Measurements from ENCODE around the gene ESPN.

The ESPN gene

DNA sequence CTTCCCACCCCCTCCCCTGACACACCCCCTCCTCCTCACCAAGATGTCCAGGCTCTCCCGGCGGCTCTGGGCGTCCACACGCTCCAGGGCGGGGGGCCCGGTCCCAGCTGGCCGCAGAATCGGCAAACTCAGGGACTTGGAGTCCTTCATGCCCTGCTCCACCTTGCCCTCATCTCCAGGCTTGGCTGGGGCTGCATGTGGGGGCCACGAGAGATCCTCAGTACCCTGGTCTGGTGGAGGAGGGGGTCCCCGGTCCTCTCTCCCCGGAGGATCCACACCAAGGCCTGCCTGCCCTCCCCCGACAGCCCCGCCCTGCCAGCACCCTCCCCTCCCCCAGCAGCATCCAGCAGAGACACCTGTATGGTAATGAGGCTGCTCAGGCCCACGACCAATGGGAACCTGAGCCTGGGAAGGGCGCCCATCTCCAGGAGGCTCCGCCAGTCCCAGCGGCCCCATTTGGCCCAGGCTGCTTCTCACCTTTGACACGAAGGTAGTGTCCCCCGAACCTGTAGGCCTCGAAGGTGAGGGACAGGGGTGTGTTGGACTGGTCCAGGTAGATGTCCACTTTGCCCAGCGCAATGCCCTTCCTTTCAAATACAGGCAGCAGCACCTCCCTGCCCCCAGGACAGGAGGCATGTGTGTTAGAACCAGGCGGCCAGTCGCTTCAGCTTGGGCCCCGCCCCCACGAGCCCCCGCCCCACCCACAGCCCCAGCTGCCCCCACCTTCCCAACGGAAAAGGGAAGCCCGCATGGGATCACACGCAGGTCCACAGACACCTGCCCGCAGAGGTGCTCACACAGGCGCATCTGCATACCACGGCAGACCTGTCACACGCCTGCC, 49.6 kb downstream of the ESPN start:
- Histone ChIP-seq H3K4me3 (ENCODE audit: low read depth, low read length) (no peak overlapping the region), H3K9me3 (ENCODE audit: control insufficient read depth, insufficient read depth, low read length) (no peaks in the 10 kb centered on the region), H3K9ac (ENCODE audit: low read depth, low read length) (peak overlapping the region; percentile 24), H3K27me3 (ENCODE audit: control insufficient read depth, insufficient read depth, low read length) (no peaks in the 10 kb centered on the region), H3K36me3 (ENCODE audit: control insufficient read depth, insufficient read depth, low read length) (peaks cover 34% of the 10 kb centered on the region), H3K4me1 (ENCODE audit: control insufficient read depth, insufficient read depth, low read length) (peaks cover 11% of the 10 kb centered on the region)

DNA sequence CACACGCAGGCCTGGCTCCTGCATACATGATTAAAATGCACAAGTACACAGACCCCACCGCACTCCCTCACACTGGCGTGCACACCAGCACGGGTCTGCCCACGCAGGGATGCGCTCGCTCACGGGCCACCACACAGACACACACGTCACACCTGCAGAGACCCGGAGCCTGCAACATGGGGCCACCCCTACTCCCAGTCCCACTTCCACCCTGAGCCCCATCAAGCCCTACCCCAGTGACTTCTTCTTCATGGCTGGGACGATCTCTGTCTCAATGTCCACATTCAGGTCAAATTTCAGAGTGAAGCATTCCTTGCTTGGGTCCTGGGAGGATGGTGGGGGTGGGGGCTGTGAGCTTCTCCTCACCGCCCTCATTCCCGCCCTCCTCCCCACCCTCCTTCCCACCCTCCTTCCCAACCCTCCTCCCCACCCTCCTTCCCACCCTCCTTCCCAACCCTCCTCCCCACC, 50.3 kb downstream of the ESPN start:
- Histone ChIP-seq H3K27me3 (ENCODE audit: control insufficient read depth, insufficient read depth, low read length) (no peaks in the 10 kb centered on the region), H3K4me3 (ENCODE audit: low read depth, low read length) (no peak overlapping the region), H3K9me3 (ENCODE audit: control insufficient read depth, insufficient read depth, low read length) (no peaks in the 10 kb centered on the region), H3K4me1 (ENCODE audit: control insufficient read depth, insufficient read depth, low read length) (peaks cover 11% of the 10 kb centered on the region), H3K36me3 (ENCODE audit: control insufficient read depth, insufficient read depth, low read length) (peaks cover 29% of the 10 kb centered on the region), H3K9ac (ENCODE audit: low read depth, low read length) (peak overlapping the region; percentile 24)

DNA sequence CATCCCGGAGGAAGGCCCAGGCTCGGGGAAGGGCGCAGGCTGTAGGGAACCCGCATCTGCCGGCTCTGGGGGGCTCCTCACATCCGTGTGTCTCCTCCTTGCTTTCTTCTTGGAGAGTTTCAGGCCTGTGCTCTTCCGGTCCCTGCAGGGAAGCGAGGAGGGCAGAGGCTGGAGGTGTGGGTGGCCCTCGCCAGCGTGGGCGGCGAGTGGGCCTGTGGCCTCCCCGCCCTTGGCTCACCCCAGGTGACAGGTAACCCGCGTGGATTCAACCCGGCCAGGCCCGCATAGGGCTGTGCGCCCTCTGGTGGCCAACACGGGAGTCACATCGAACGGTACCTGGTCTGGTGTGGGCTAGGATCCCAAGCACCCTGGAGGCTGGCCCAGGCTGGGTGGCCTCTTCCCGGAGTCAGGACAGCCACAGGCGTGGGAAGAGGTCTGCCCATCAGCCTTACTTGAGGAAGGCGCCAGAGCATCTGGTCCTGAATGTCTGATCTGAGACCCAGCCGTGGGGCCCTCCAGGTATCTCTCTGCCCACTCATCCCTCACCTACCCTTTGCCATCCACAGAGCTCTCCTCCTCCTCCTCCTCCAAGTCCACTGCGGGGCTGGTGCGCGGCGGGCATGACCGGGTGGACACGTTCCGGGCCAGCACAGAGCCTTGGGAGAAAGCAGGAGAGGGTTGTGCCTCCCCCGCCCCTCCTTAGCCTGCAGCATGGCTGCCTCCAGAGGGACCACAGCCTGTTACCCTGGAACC, 51.0 kb downstream of the ESPN start:
- Histone ChIP-seq H3K9me3 (ENCODE audit: control insufficient read depth, insufficient read depth, low read length) (no peaks in the 10 kb centered on the region), H3K27me3 (ENCODE audit: control insufficient read depth, insufficient read depth, low read length) (no peaks in the 10 kb centered on the region), H3K36me3 (ENCODE audit: control insufficient read depth, insufficient read depth, low read length) (peaks cover 22% of the 10 kb centered on the region), H3K9ac (ENCODE audit: low read depth, low read length) (no peak overlapping the region), H3K4me3 (ENCODE audit: low read depth, low read length) (peak overlapping the region; percentile 26), H3K4me1 (ENCODE audit: control insufficient read depth, insufficient read depth, low read length) (peaks cover 11% of the 10 kb centered on the region)

DNA sequence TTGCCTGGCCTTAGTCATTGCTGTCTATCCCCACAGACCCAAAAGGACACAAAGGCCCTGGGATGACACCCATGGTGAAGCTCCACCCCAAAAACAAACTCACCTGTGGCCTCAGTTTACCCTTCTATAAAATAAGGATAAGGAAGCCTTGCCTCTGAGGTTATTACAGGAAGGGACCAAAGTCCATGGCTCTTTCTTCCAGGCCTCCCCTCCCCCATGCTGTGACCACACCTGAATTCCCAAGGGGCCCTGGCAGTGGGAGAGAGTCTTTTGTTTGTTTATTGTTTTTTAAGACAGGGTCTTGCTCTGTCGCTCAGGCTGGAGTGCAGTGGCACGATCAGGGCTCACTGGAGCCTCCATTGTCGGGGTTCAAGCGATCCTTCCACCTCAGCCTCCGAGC, 51.9 kb downstream of the ESPN start:
- Histone ChIP-seq H3K4me1 (ENCODE audit: control insufficient read depth, insufficient read depth, low read length) (peaks cover 11% of the 10 kb centered on the region), H3K9ac (ENCODE audit: low read depth, low read length) (no peak overlapping the region), H3K27me3 (ENCODE audit: control insufficient read depth, insufficient read depth, low read length) (no peaks in the 10 kb centered on the region)

DNA sequence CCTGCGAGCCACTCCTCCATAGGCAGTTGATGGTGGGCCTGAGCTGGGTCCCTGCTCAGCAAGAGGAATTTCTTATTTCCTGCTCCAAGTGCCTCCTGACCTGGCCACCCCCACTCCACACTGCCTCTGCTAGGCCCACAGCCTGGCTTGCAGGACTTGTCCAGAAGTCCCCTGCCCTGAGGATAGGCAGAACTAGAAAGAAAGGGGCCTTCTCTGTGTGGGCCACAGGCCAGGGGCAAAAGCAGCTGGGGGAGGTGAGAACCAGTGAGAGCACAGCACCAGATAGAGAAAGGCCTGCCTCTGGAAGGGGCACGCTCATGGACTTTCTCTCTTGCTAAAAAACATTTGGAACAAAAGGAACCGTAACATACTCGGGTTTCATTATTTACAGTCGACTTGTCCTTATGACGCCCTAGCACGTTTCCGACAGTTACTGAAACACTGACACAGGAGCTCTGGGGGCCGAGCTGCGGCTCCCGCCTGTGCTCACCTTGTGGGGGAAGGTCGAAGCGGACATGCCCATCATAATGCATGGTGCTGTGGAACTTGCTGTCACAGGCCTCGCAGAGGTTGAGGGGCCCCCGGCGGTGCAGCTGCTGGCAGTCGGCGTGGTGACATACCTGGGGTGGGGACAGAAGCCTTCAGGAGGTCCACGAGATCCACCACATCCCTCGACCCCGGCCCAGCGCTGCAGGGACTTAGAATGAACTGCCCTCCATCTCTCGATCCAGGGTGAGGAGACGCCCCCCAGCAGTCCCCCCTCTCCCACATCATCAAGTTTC, 52.7 kb downstream of the ESPN start:
- Histone ChIP-seq H3K9me3 (ENCODE audit: control insufficient read depth, insufficient read depth, low read length) (no peaks in the 10 kb centered on the region), H3K4me1 (ENCODE audit: control insufficient read depth, insufficient read depth, low read length) (peaks cover 5% of the 10 kb centered on the region), H3K9ac (ENCODE audit: low read depth, low read length) (no peak overlapping the region), H3K27me3 (ENCODE audit: control insufficient read depth, insufficient read depth, low read length) (no peaks in the 10 kb centered on the region), H3K4me3 (ENCODE audit: low read depth, low read length) (no peak overlapping the region), H3K36me3 (ENCODE audit: control insufficient read depth, insufficient read depth, low read length) (peaks cover 12% of the 10 kb centered on the region)

More for the DNA sequence above, 51.9 kb downstream of the ESPN start:
- no peaks in the 10 kb centered on the region for H3K9me3 ChIP-seq (ENCODE audit: control insufficient read depth, insufficient read depth, low read length)
- no peak overlapping the region for H3K4me3 ChIP-seq (ENCODE audit: low read depth, low read length)
- H3K36me3 ChIP-seq (ENCODE audit: control insufficient read depth, insufficient read depth, low read length), result peaks cover 18% of the 10 kb centered on the region

DNA sequence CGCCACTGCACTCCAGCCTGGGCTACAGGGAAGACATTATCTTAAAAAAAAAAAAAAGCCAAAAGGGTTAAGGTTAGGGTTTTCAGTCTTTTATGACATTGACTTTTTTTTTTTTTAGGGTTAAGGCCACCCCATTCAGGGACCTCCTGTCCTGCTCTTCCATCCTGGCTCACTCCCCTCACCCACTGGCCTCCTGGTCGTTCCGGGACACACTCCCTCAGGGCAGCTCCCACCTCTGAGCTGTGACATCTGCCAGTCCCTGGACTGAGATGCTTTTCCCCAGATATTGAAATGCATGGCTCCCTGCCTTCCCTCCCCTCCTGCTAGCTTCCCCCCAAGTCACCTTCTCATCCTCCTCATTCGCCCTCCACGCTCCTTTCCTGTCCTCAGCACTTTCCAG, 57.2 kb downstream of the ESPN start:
- Histone ChIP-seq H3K9me3 (ENCODE audit: control insufficient read depth, insufficient read depth, low read length) (no peaks in the 10 kb centered on the region), H3K4me3 (ENCODE audit: low read depth, low read length) (no peak overlapping the region), H3K27me3 (ENCODE audit: control insufficient read depth, insufficient read depth, low read length) (peaks cover 5% of the 10 kb centered on the region), H3K9ac (ENCODE audit: low read depth, low read length) (no peak overlapping the region), H3K36me3 (ENCODE audit: control insufficient read depth, insufficient read depth, low read length) (no peaks in the 10 kb centered on the region), H3K4me1 (ENCODE audit: control insufficient read depth, insufficient read depth, low read length) (peaks cover 3% of the 10 kb centered on the region)

DNA sequence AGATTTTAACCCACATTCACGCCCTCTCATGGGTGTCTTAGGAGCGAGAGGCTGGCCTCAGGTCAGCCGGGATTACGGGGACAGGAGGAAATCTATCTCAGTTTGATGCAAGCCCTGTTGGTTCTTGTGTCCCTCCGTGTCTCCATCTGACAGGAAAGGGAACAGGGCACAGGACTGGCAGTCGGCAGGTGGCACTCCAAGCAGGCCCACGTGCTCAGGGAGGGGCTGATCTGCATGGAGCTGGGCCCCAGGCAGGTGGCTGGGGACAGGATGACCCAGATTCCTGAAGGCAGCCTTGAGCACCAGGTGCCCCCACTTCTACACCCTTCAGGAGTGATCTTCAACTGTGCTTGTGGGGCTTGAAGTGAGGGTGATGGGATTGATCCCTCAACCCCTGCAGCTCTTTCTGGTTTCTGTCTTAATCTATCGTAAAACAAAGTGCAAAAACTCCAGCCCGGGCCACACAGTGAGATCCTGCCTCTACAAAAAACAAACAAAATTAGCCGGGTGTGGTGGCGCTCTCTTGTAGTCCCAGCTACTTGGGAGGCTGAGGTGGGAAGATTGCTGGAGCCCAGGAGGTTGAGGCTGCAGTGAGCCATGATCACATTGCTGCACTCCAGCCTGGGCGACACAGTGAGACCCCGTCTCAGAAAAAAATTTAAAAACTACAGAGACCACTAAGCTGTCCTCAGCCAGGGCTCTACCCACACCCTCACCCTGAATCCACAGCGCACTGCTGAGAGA, 58.6 kb downstream of the ESPN start:
- Histone ChIP-seq H3K9ac (ENCODE audit: low read depth, low read length) (no peak overlapping the region), H3K27me3 (ENCODE audit: control insufficient read depth, insufficient read depth, low read length) (peaks cover 5% of the 10 kb centered on the region), H3K4me1 (ENCODE audit: control insufficient read depth, insufficient read depth, low read length) (peaks cover 3% of the 10 kb centered on the region), H3K4me3 (ENCODE audit: low read depth, low read length) (no peak overlapping the region), H3K9me3 (ENCODE audit: control insufficient read depth, insufficient read depth, low read length) (no peaks in the 10 kb centered on the region), H3K36me3 (ENCODE audit: control insufficient read depth, insufficient read depth, low read length) (no peaks in the 10 kb centered on the region)

DNA sequence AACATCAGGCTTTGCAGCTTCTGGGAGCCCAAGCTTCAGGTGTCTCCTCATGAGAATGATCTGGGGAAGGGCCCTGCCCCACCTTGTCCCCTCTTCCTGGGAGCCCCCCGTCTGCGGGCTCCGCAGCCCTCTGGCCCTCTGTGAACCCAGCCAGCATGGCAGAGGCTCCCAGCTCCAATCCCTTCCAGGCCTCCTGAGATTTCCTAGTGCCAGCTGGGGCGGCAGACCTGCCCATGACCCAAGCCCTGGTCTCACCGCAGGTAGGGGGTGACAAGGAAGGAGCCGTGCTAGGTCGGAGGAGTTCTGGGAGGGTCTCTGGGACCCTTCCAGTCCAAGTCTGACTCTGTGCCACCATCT, 59.2 kb downstream of the ESPN start:
- H3K27me3 ChIP-seq (ENCODE audit: control insufficient read depth, insufficient read depth, low read length), result peaks cover 5% of the 10 kb centered on the region
- H3K4me3 ChIP-seq (ENCODE audit: low read depth, low read length), result no peak overlapping the region
- peaks cover 3% of the 10 kb centered on the region for H3K4me1 ChIP-seq (ENCODE audit: control insufficient read depth, insufficient read depth, low read length)
- H3K9ac ChIP-seq (ENCODE audit: low read depth, low read length), result no peak overlapping the region
- no peaks in the 10 kb centered on the region for H3K9me3 ChIP-seq (ENCODE audit: control insufficient read depth, insufficient read depth, low read length)
- no peaks in the 10 kb centered on the region for H3K36me3 ChIP-seq (ENCODE audit: control insufficient read depth, insufficient read depth, low read length)

DNA sequence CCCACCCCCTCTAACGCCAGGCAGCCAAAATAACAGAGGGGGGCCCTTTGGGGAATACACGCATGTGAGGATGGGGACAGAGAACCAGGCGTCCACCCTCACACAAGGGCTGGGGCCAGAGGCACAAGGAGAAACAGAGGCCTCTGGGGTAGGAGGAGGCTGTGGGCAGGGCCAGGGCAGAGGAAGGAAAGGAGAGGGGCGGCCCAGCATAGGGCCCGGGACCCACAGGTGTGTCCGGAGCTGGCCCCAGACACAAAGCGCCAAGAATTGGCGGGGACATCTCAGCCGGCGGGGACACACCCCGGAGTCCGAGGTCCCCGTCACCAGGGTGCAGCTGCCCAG, 60.2 kb downstream of the ESPN start:
- Histone ChIP-seq H3K9me3 (ENCODE audit: control insufficient read depth, insufficient read depth, low read length) (no peaks in the 10 kb centered on the region), H3K36me3 (ENCODE audit: control insufficient read depth, insufficient read depth, low read length) (no peaks in the 10 kb centered on the region), H3K4me3 (ENCODE audit: low read depth, low read length) (peak overlapping the region; percentile 54), H3K4me1 (ENCODE audit: control insufficient read depth, insufficient read depth, low read length) (peaks cover 3% of the 10 kb centered on the region), H3K27me3 (ENCODE audit: control insufficient read depth, insufficient read depth, low read length) (peaks cover 5% of the 10 kb centered on the region), H3K9ac (ENCODE audit: low read depth, low read length) (peak overlapping the region; percentile 37)

DNA sequence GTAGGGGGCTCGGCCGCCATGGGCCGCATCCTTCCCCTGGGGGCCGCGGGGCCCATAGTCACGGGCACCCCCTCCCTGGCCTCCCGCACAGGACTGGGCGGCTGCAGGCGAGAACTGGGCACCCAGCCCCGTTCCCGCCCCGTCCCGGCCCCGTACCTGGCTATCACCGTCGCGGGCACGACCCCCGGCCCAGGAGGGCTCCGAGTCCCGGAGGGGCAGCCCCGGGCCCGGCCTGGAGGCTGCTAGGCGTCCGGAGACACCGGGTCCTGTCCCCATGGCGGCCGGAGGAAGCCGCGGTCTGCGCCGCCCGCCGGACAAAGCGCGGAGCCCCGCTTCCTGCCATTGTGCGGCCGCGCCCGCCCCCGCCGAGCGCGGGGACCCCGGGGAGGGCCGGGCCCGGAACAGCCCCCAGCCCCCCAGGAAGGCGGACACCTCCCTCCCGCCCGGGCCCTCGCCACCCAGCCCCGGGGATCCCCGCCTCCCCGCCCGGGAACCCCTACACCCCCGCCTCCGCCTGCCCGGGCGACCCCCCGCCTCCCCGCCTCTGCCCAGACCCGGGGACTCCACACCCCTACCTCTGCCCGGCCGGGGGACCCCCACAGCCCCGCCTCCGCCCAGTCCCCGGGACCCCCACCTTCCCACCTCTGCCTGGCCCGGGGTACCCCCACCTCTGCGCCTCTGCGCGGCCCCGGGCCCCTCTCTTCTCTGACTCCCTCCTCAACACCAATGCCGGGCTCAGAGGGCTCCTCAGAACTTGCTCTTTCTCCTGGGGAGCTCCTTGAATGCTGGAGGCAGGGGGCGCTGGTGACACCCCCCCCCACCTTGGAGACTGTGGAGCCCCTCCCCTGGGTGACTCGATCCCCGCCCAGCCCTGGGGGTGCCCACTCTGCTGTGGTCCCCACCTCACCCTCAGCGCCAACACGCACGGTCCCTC, 60.9 kb downstream of the ESPN start:
- H3K4me3 ChIP-seq (ENCODE audit: low read depth, low read length), result peak overlapping the region; percentile 54
- no peaks in the 10 kb centered on the region for H3K9me3 ChIP-seq (ENCODE audit: control insufficient read depth, insufficient read depth, low read length)
- H3K27me3 ChIP-seq (ENCODE audit: control insufficient read depth, insufficient read depth, low read length), result peaks cover 5% of the 10 kb centered on the region
- no peaks in the 10 kb centered on the region for H3K36me3 ChIP-seq (ENCODE audit: control insufficient read depth, insufficient read depth, low read length)
- H3K4me1 ChIP-seq (ENCODE audit: control insufficient read depth, insufficient read depth, low read length), result peaks cover 3% of the 10 kb centered on the region
- H3K9ac ChIP-seq (ENCODE audit: low read depth, low read length), result no peak overlapping the region
